Loucy (cell line): ENCODE results near the gene ETS2.

ENCODE experiments used
- H2AFZ ChIP-seq: fragments of 200-600 bp; sonication (generic); 2 replicates; pipeline ENCODE4 v1.6.0; 2016; ENCODE audit warnings: antibody characterized with exemption, mild to moderate bottlenecking, low read length, moderate library complexity
- H3F3A ChIP-seq: fragments of 200-600 bp; 2 replicates; pipeline ENCODE4 v1.6.0; 2016; ENCODE audit warnings: antibody characterized with exemption, low read depth, mild to moderate bottlenecking
- H3K27me3 ChIP-seq: fragments of 200-600 bp; sonication (generic); 2 replicates; pipeline ENCODE4 v1.6.1; 2014; ENCODE audit warnings: low read length, mild to moderate bottlenecking; ENCODE audit not compliant: insufficient read depth, poor library complexity, severe bottlenecking
- H3K36me3 ChIP-seq: fragments of 200-600 bp; sonication (generic); 2 replicates; pipeline ENCODE4 v1.6.1; 2016; ENCODE audit warnings: low read length; ENCODE audit not compliant: insufficient read depth
- H3K4me1 ChIP-seq: fragments of 200-600 bp; sonication (generic); 2 replicates; pipeline ENCODE4 v1.5.1; 2014; ENCODE audit warnings: low read length, mild to moderate bottlenecking; ENCODE audit not compliant: insufficient read depth, poor library complexity, severe bottlenecking
- H3K4me2 ChIP-seq: fragments of 200-600 bp; sonication (generic); 2 replicates; pipeline ENCODE4 v1.6.0; 2014; ENCODE audit warnings: antibody characterized with exemption, low read length, low read depth, mild to moderate bottlenecking; ENCODE audit not compliant: poor library complexity, severe bottlenecking
- H3K4me3 ChIP-seq: fragments of 200-600 bp; sonication (generic); 2 replicates; pipeline ENCODE4 v1.5.1; 2014; ENCODE audit warnings: low read length, mild to moderate bottlenecking, mixed read lengths; ENCODE audit not compliant: poor library complexity, severe bottlenecking
- H3K79me2 ChIP-seq: fragments of 200-600 bp; sonication (generic); 2 replicates; pipeline ENCODE4 v1.6.1; 2014; ENCODE audit warnings: low read length; ENCODE audit not compliant: insufficient read depth
- H3K9ac ChIP-seq: fragments of 200-600 bp; sonication (generic); 2 replicates; pipeline ENCODE4 v1.6.0; 2014; ENCODE audit warnings: mild to moderate bottlenecking, low read depth, low read length, moderate library complexity; ENCODE audit not compliant: poor library complexity, severe bottlenecking
- H3K9me2 ChIP-seq: fragments of 200-600 bp; sonication (generic); replicated peaks from 2 replicates; pipeline ENCODE4 v1.6.1; 2016; ENCODE audit warnings: low read depth, low read length, mixed read lengths
- H3K9me3 ChIP-seq: fragments of 200-600 bp; sonication (generic); 2 replicates; pipeline ENCODE4 v1.6.1; 2014; ENCODE audit warnings: mild to moderate bottlenecking, antibody characterized with exemption, low read length, low read depth; ENCODE audit not compliant: insufficient read depth
- H4K20me1 ChIP-seq: fragments of 200-600 bp; sonication (generic); 2 replicates; pipeline ENCODE4 v1.6.0; 2014; ENCODE audit warnings: antibody characterized with exemption, low read length, mild to moderate bottlenecking; ENCODE audit not compliant: insufficient read depth, poor library complexity, severe bottlenecking
- CTCF ChIP-seq: fragments of 200-600 bp; sonication (generic); conservative IDR thresholded peaks from 2 replicates; pipeline ENCODE4 v1.5.1; 2014; ENCODE audit warnings: mild to moderate bottlenecking, antibody characterized with exemption, low read length
- EZH2phosphoT487 ChIP-seq: fragments of 200-600 bp; IDR thresholded peaks from 2 replicates; pipeline ENCODE4 v1.6.1; 2018; ENCODE audit warnings: antibody characterized with exemption, mild to moderate bottlenecking, moderate library complexity, borderline replicate concordance

The ETS2 gene

DNA sequence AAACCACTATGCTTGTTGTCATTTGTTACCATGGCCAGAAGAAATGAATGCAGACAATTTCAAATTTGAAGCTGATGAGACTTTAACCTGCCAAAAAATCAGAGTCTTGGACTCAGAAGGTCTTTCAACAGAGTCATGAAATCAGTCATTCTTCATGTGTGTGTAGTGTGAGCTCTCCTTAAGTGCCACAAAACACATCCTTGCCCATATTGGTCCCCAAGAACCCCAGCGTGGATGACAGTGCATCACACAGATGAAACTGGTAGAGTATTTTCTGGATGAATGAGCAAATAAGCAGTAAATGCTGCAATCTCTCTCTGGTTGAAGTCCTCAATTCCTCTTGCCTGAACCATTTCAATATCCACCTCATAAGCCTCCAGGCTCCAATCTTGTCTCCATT is 28.7 kb upstream of the ETS2 start:
- H3K9me3 ChIP-seq, result no peaks in the 10 kb centered on the region; the same call in 1 of the 2 replicates
- no peak overlapping the region for H3K9ac ChIP-seq
- H3K79me2 ChIP-seq, result no peaks in the 10 kb centered on the region
- no peak overlapping the region for H2AFZ ChIP-seq
- no peaks in the 10 kb centered on the region for H3K36me3 ChIP-seq
- H3K27me3 ChIP-seq, result no peaks in the 10 kb centered on the region
- peaks cover 16% of the 10 kb centered on the region for H3K4me1 ChIP-seq
- no peaks in the 10 kb centered on the region for H3F3A ChIP-seq
- H3K4me3 ChIP-seq, result peak overlapping the region; percentile 26
- H4K20me1 ChIP-seq, result no peaks in the 10 kb centered on the region
- no peak for TF ChIP-seq EZH2phosphoT487
- no peak for TF ChIP-seq CTCF
- no peaks in the 10 kb centered on the region for H3K9me2 ChIP-seq
- H3K4me2 ChIP-seq, result peak overlapping the region; percentile 57

DNA sequence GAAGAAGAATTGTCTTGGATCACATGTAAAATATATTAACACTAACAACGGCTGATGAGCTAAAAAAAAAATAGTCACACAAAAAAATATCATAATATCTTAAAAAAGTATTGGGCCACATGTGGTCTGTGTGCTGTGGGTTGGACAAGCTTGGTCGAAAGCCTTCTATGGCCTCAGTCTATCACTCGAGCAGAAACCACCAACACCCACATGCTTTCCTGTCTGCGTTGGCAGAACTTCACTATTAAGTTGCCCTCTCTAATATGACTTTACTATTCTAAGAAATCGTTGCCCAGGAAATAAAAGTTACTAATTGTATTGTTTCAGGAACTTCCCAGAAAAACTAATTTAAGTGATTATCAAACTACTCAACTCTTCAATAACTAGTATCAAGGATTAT is 28.2 kb upstream of the ETS2 start:
- H4K20me1 ChIP-seq, result no peaks in the 10 kb centered on the region
- no peak for TF ChIP-seq CTCF
- no peak for TF ChIP-seq EZH2phosphoT487
- H3K36me3 ChIP-seq, result no peaks in the 10 kb centered on the region
- peak overlapping the region; percentile 57 for H3K4me2 ChIP-seq
- peaks cover 16% of the 10 kb centered on the region for H3K4me1 ChIP-seq
- no peaks in the 10 kb centered on the region for H3F3A ChIP-seq
- H3K79me2 ChIP-seq, result no peaks in the 10 kb centered on the region
- peak overlapping the region; percentile 2; the same call in 1 of the 2 replicates for H2AFZ ChIP-seq
- H3K27me3 ChIP-seq, result no peaks in the 10 kb centered on the region
- no peak overlapping the region for H3K9ac ChIP-seq
- H3K9me3 ChIP-seq, result no peaks in the 10 kb centered on the region; the same call in 1 of the 2 replicates
- no peaks in the 10 kb centered on the region for H3K9me2 ChIP-seq
- peak overlapping the region; percentile 26 for H3K4me3 ChIP-seq

DNA sequence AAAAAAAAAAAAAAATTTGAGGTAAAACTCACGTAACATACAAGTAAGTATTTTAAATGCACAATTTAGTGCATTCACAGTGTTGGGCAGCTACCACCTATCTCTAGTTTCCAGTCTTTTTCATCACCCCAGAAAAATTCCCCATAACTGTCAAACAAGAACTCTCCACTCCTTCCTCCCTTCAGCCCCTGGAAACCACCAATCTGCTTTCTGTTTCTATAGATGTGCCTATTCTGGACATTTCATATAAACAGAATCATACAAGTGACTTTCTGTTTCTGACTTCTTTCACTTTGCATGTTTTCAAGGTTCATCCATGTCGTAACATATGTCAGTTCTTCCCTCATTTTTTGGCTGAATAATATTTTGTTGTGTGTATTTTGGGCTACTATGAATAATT is 24.9 kb upstream of the ETS2 start:
- H3F3A ChIP-seq, result no peaks in the 10 kb centered on the region
- H4K20me1 ChIP-seq, result no peaks in the 10 kb centered on the region
- H3K4me1 ChIP-seq, result peaks cover 16% of the 10 kb centered on the region
- H3K79me2 ChIP-seq, result no peaks in the 10 kb centered on the region
- no peak overlapping the region for H2AFZ ChIP-seq
- H3K27me3 ChIP-seq, result no peaks in the 10 kb centered on the region
- no peak overlapping the region for H3K4me2 ChIP-seq
- TF ChIP-seq EZH2phosphoT487 (no peak), CTCF (no peak)
- H3K9me2 ChIP-seq, result no peaks in the 10 kb centered on the region
- H3K9me3 ChIP-seq, result no peaks in the 10 kb centered on the region; the same call in 1 of the 2 replicates
- H3K4me3 ChIP-seq, result no peak overlapping the region
- no peaks in the 10 kb centered on the region for H3K36me3 ChIP-seq
- no peak overlapping the region for H3K9ac ChIP-seq
